Progenitor cell of endocrine pancreas (in vitro differentiated cells): ENCODE results near the gene FZD4. TPM values are rescaled to one million over a fixed set of nuclear protein-coding genes. Genes with fewer than 3 reads are reported as not detected.
"Not testable (repeated sequence)": the region's sequence is repeated elsewhere in the genome, so short reads cannot be mapped to it uniquely, and the experiment has no call there.

ENCODE experiments used
- DNase-seq: peaks from one replicate; pipeline ENCODE4 v3.0.0; 2021; ENCODE audit warnings: low spot score; ENCODE audit not compliant: unreplicated experiment
- H3K27ac Mint-ChIP-seq: 2 replicates; pipeline ENCODE4 v1.8.0; 2021; ENCODE audit warnings: mild to moderate bottlenecking, moderate library complexity, mixed read lengths
- H3K27me3 Mint-ChIP-seq: 2 replicates; pipeline ENCODE4 v1.8.0; 2021; ENCODE audit warnings: mixed read lengths
- H3K36me3 Mint-ChIP-seq: 2 replicates; pipeline ENCODE4 v1.8.0; 2022; ENCODE audit warnings: mixed read lengths; ENCODE audit not compliant: insufficient read depth
- H3K4me1 Mint-ChIP-seq: 2 replicates; pipeline ENCODE4 v1.8.0; 2021; ENCODE audit warnings: low read depth, mixed read lengths
- H3K4me3 Mint-ChIP-seq: 2 replicates; pipeline ENCODE4 v1.8.0; 2021; ENCODE audit warnings: low read depth, mild to moderate bottlenecking, moderate library complexity, mixed read lengths
- H3K9me3 Mint-ChIP-seq: 2 replicates; pipeline ENCODE4 v1.8.0; 2021; ENCODE audit warnings: low read depth, mixed read lengths
- CTCF ChIP-seq: fragments of 200-600 bp; sonication (generic); IDR thresholded peaks from one replicate; pipeline ENCODE4 v1.5.0; 2021; ENCODE audit warnings: antibody characterized with exemption, mild to moderate bottlenecking; ENCODE audit not compliant: unreplicated experiment
- total RNA-seq: library from RNA; stranded (reverse); gene quantifications from 2 replicates; pipeline ENCODE4 v1.2.1, GENCODE V29; 2021

FZD4 gene
- total RNA-seq, 1 donor from 2014 or later = 9.3 TPM

GRCh38 chr11:86918496-86918895 is 36.7 kb downstream of the FZD4 start:
- no peak overlapping the region for H3K27ac Mint-ChIP-seq
- no peaks in the 10 kb centered on the region for H3K36me3 Mint-ChIP-seq
- H3K4me1 Mint-ChIP-seq = peaks cover 7% of the 10 kb centered on the region
- H3K4me3 Mint-ChIP-seq = no peak overlapping the region
- no peak for TF ChIP-seq CTCF
- no peaks in the 10 kb centered on the region for H3K9me3 Mint-ChIP-seq
- no peak for DNase-seq
- H3K27me3 Mint-ChIP-seq = no peaks in the 10 kb centered on the region

- no peak overlapping the region for H3K27ac Mint-ChIP-seq
- H3K27me3 Mint-ChIP-seq = no peaks in the 10 kb centered on the region
- no peak for TF ChIP-seq CTCF
- no peaks in the 10 kb centered on the region for H3K36me3 Mint-ChIP-seq
- peaks cover 4% of the 10 kb centered on the region for H3K9me3 Mint-ChIP-seq
- DNase-seq = no peak
- H3K4me3 Mint-ChIP-seq = no peak overlapping the region
- H3K4me1 Mint-ChIP-seq = peaks cover 5% of the 10 kb centered on the region
Measured at GRCh38 chr11:86917589-86917988, 37.6 kb downstream of the FZD4 start.

DNA sequence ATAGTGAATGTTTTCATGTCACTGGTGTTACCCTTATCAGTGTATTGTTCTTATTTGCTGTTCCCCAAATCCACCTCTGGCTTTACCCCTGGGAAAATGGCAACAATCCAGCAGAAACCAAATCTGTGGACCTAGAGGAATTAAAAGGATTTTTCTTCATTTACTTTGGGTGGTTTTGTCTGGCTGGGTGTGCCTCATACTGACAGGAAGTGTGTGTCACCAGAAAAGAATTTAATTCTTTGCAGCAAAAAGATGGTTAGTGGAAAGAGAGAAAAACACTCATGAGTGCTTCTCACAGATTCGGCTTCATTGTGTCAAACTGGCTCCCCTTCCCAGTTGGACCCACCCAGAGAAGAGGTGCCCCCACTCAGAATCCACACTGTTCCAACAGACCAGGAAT is 38.9 kb downstream of the FZD4 start:
- H3K27ac Mint-ChIP-seq = no peak overlapping the region
- peaks cover 13% of the 10 kb centered on the region for H3K9me3 Mint-ChIP-seq
- TF ChIP-seq CTCF = no peak
- no peak for DNase-seq
- H3K4me1 Mint-ChIP-seq = peaks cover 5% of the 10 kb centered on the region
- H3K4me3 Mint-ChIP-seq = no peak overlapping the region
- peaks cover 3% of the 10 kb centered on the region for H3K36me3 Mint-ChIP-seq
- no peaks in the 10 kb centered on the region for H3K27me3 Mint-ChIP-seq

DNA sequence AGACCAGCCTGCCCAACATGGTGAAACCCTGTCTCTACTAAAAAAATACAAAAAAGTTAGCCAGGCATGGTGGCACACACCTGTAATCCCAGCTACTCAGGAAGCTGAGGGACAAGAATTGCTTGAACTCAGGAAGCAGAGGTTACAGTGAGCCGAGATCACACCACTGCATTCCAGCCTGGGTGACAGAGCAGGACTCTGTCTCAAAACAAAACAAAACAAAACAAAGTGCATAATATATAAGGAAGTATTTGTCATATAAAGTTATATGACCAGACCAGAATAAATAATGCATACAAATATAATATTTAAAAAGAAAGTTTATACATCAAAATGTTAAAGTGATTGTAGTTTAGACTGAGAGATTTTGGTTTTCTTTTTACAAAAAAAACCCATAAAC is 39.3 kb downstream of the FZD4 start:
- not testable (repeated sequence) for H3K36me3 Mint-ChIP-seq, H3K4me3 Mint-ChIP-seq

DNA sequence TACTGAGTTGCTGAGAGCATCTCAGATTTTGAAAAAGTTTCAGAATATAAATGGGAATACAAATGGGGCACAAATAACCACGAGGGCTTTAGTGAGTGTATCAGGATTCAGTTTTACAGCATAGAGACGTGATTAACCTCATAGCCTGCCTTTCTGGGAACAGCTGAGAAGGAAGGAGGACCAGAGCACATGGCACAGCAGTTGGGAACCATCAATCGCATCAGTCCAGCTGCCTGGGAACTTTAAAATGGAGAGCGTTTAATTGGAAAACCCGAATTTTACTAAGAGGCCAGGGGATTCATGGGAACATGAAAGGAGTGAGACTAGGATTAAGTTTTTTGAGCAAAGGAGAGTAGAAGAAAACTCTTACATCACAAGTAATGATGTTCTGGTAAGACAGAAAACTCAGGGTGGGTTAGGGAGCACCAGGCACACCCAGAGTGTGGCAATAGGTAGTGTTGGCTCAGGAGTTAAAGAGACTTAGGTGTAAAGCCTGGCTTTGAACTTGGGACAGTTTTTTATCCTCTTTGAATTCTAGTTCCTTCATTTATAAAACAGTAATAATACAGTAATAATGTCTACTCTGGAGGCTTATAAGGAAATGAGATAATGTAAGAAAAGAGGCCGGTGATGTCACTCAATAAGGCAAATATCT is 40.2 kb downstream of the FZD4 start:
- peaks cover 14% of the 10 kb centered on the region for H3K9me3 Mint-ChIP-seq
- TF ChIP-seq CTCF = no peak
- H3K4me1 Mint-ChIP-seq = no peaks in the 10 kb centered on the region
- no peak overlapping the region for H3K27ac Mint-ChIP-seq
- H3K4me3 Mint-ChIP-seq = no peak overlapping the region
- H3K27me3 Mint-ChIP-seq = no peaks in the 10 kb centered on the region
- DNase-seq = no peak
- peaks cover 3% of the 10 kb centered on the region for H3K36me3 Mint-ChIP-seq

More for the DNA sequence above, 39.3 kb downstream of the FZD4 start:
- not testable (repeated sequence) for H3K27me3 Mint-ChIP-seq, H3K27ac Mint-ChIP-seq, H3K4me1 Mint-ChIP-seq, DNase-seq
- H3K9me3 Mint-ChIP-seq = peaks cover 14% of the 10 kb centered on the region

GRCh38 chr11:86912238-86912637 is 43.0 kb downstream of the FZD4 start:
- no peak for TF ChIP-seq CTCF

More at GRCh38 chr11:86912238-86912637, 43.0 kb downstream of the FZD4 start:
- H3K4me1 Mint-ChIP-seq = no peaks in the 10 kb centered on the region
- no peak overlapping the region for H3K27ac Mint-ChIP-seq
- no peak overlapping the region for H3K4me3 Mint-ChIP-seq
- DNase-seq = no peak
- peaks cover 3% of the 10 kb centered on the region for H3K36me3 Mint-ChIP-seq
- H3K9me3 Mint-ChIP-seq = peaks cover 14% of the 10 kb centered on the region
- H3K27me3 Mint-ChIP-seq = no peaks in the 10 kb centered on the region
